DMS53 treated with DMSO at 0.1 percent for 48 hours (cell line): ENCODE data around the gene AR.

Experiments
- DNase-seq: peaks from one replicate; lab custom pipeline; 2025; ENCODE audit not compliant: unreplicated experiment; lab: John Stamatoyannopoulos, UW

The AR gene

GRCh38 chrX:67563469-67564448, 19.9 kb downstream of the AR start:
- no peak for DNase-seq

GRCh38 chrX:67564475-67564874, 20.7 kb downstream of the AR start:
- no peak for DNase-seq

GRCh38 chrX:67568769-67569168, 24.9 kb downstream of the AR start:
- DNase-seq = no peak

GRCh38 chrX:67570839-67571238, 27.0 kb downstream of the AR start:
- no peak for DNase-seq

GRCh38 chrX:67574696-67575095, 30.9 kb downstream of the AR start:
- no peak for DNase-seq

GRCh38 chrX:67582436-67582835, 38.6 kb downstream of the AR start:
- DNase-seq = no peak

- no peak for DNase-seq
These were observed 39.4 kb downstream of the AR start for GRCh38 chrX:67583171-67583570.

GRCh38 chrX:67585401-67585800, 41.6 kb downstream of the AR start:
- no peak for DNase-seq

GRCh38 chrX:67587946-67588624, 44.3 kb downstream of the AR start:
- DNase-seq = no peak

- DNase-seq = no peak
These were observed 53.3 kb downstream of the AR start for GRCh38 chrX:67596839-67597790.

GRCh38 chrX:67599532-67599931, 55.7 kb downstream of the AR start:
- DNase-seq = no peak

- no peak for DNase-seq
These were observed 58.0 kb downstream of the AR start for GRCh38 chrX:67601771-67602170.

- no peak for DNase-seq
These were observed 61.3 kb downstream of the AR start for GRCh38 chrX:67604979-67605703.

GRCh38 chrX:67607466-67607865, 63.6 kb downstream of the AR start:
- no peak for DNase-seq

GRCh38 chrX:67610282-67610681, 66.5 kb downstream of the AR start:
- no peak for DNase-seq

- no peak for DNase-seq
These were observed 68.4 kb downstream of the AR start for GRCh38 chrX:67612231-67612630.

- DNase-seq = no peak
These were observed 69.5 kb downstream of the AR start for GRCh38 chrX:67613366-67613765.

- DNase-seq = no peak
These were observed 70.2 kb downstream of the AR start for GRCh38 chrX:67613996-67614395.

- no peak for DNase-seq
These were observed 70.6 kb downstream of the AR start for GRCh38 chrX:67614423-67614822.

- no peak for DNase-seq
These were observed 75.4 kb downstream of the AR start for GRCh38 chrX:67619253-67619652.
